Liver (tissue), 3 donors: ENCODE measurements around the gene DAAM1.

Source experiments
- GABPA ChIP-seq, 2 donors: IDR thresholded peaks in 1 of 2; conservative IDR thresholded peaks in 1 of 2; 2 replicates each; pipeline ENCODE4 v1.6.1; 2016; ENCODE audit warnings: antibody characterized with exemption in 2 of 2, mild to moderate bottlenecking in 1 of 2, moderate library complexity in 1 of 2
- HNF4G ChIP-seq: IDR thresholded peaks from 2 replicates; pipeline ENCODE4 v1.6.1; 2016; ENCODE audit warnings: antibody characterized with exemption
- JUND ChIP-seq, 2 donors: IDR thresholded peaks; 2 replicates each; pipeline ENCODE4 v1.6.1; 2016; ENCODE audit warnings: antibody characterized with exemption in 2 of 2
- RXRA ChIP-seq, 2 donors: IDR thresholded peaks; 2 replicates each; pipeline ENCODE4 v1.6.1; 2017 to 2018; ENCODE audit warnings: antibody characterized with exemption in 2 of 2, mild to moderate bottlenecking in 1 of 2
- SP1 ChIP-seq: IDR thresholded peaks from 2 replicates; pipeline ENCODE4 v1.6.1; 2018; ENCODE audit warnings: antibody characterized with exemption, mild to moderate bottlenecking
- YY1 ChIP-seq: IDR thresholded peaks from 2 replicates; pipeline ENCODE4 v1.6.1; 2016; ENCODE audit warnings: antibody characterized with exemption, mild to moderate bottlenecking
- TF ChIP-seq, protein P1 (sequence below): IDR thresholded peaks from 2 replicates; pipeline ENCODE4 v1.6.1; 2016; ENCODE audit warnings: antibody characterized with exemption, mild to moderate bottlenecking
- TF ChIP-seq, protein P2 (sequence below): fragments of 150-350 bp; IDR thresholded peaks from 2 replicates; pipeline ENCODE4 v1.5.1; 2017; ENCODE audit warnings: improper control_type of control experiment, low read depth, low read length; ENCODE audit not compliant: missing input control
- TF ChIP-seq, protein P3 (sequence below): IDR thresholded peaks from 2 replicates; pipeline ENCODE4 v1.6.1; 2016; ENCODE audit warnings: antibody characterized with exemption
- donor health status: healthy.
- donor health status: healthy.

DNA sequence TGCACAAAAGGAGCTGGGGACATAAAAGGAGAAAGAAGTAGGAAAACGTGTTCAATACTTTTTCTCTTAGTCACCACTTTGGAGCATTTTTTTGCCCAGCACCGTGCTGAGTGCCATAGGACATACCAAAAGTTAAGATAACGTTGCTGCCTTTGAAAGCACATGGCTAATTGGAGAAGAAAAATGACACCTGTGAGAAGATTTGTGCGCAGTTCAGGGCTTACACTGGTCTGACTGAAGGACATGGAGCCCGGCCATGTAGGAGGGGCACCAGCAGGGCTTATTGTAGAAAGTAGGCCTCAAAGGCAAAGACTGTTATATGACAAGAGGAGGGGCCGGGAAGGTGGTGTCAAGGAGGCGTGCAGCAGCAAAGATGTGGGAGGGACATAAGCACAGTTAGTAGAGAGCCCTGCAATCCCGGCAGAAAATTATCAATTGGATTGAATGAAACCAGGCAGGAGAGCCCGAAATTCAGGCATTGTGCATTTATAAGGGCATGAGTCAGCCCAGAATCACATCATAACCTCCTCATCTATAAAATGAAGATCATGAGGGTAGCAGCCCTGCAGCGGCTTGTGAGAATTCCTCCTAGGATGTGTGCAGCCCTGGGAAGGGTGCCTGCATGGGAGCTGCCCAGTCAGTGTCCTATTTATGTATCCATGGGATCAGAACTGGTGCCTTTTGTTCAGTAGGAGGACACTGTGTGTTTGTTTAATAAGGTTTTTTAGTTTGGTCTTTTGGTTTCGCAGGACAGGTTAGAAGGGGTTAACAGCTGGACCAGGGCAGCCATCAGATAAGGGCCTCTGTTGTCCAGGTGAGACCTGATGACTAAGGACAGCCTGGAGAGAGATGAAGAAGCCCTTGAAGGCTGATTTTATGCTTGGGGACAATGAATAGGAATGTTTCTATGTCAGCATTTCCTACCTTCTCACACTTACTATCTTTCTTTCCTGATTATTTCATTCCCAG is 154.3 kb downstream of the DAAM1 start:
- TF ChIP-seq RXRA (IDR thresholded peaks at IDR 0.05), result no peak
- TF ChIP-seq SP1, result no peak
- TF ChIP-seq, protein P1, sequence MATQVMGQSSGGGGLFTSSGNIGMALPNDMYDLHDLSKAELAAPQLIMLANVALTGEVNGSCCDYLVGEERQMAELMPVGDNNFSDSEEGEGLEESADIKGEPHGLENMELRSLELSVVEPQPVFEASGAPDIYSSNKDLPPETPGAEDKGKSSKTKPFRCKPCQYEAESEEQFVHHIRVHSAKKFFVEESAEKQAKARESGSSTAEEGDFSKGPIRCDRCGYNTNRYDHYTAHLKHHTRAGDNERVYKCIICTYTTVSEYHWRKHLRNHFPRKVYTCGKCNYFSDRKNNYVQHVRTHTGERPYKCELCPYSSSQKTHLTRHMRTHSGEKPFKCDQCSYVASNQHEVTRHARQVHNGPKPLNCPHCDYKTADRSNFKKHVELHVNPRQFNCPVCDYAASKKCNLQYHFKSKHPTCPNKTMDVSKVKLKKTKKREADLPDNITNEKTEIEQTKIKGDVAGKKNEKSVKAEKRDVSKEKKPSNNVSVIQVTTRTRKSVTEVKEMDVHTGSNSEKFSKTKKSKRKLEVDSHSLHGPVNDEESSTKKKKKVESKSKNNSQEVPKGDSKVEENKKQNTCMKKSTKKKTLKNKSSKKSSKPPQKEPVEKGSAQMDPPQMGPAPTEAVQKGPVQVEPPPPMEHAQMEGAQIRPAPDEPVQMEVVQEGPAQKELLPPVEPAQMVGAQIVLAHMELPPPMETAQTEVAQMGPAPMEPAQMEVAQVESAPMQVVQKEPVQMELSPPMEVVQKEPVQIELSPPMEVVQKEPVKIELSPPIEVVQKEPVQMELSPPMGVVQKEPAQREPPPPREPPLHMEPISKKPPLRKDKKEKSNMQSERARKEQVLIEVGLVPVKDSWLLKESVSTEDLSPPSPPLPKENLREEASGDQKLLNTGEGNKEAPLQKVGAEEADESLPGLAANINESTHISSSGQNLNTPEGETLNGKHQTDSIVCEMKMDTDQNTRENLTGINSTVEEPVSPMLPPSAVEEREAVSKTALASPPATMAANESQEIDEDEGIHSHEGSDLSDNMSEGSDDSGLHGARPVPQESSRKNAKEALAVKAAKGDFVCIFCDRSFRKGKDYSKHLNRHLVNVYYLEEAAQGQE, result no peak
- no peak for TF ChIP-seq GABPA (IDR thresholded peaks at IDR 0.05 in 1 of 2, conservative IDR thresholded peaks at IDR 0.05 in 1 of 2)
- TF ChIP-seq, protein P2, sequence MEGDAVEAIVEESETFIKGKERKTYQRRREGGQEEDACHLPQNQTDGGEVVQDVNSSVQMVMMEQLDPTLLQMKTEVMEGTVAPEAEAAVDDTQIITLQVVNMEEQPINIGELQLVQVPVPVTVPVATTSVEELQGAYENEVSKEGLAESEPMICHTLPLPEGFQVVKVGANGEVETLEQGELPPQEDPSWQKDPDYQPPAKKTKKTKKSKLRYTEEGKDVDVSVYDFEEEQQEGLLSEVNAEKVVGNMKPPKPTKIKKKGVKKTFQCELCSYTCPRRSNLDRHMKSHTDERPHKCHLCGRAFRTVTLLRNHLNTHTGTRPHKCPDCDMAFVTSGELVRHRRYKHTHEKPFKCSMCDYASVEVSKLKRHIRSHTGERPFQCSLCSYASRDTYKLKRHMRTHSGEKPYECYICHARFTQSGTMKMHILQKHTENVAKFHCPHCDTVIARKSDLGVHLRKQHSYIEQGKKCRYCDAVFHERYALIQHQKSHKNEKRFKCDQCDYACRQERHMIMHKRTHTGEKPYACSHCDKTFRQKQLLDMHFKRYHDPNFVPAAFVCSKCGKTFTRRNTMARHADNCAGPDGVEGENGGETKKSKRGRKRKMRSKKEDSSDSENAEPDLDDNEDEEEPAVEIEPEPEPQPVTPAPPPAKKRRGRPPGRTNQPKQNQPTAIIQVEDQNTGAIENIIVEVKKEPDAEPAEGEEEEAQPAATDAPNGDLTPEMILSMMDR, result no peak
- no peak for TF ChIP-seq JUND (IDR thresholded peaks at IDR 0.05)
- TF ChIP-seq HNF4G, result no peak
- TF ChIP-seq, protein P3, sequence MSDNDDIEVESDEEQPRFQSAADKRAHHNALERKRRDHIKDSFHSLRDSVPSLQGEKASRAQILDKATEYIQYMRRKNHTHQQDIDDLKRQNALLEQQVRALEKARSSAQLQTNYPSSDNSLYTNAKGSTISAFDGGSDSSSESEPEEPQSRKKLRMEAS, result no peak
- TF ChIP-seq YY1, result no peak
